ENCODE results near the gene DCC. TPM values are rescaled to one million over a fixed set of nuclear protein-coding genes. Genes with fewer than 3 reads are reported as not detected.

Gene DCC
- total and polyA plus RNA-seq, 2 experiments from 2014 or later: 0.27 to 0.38 TPM

DNA sequence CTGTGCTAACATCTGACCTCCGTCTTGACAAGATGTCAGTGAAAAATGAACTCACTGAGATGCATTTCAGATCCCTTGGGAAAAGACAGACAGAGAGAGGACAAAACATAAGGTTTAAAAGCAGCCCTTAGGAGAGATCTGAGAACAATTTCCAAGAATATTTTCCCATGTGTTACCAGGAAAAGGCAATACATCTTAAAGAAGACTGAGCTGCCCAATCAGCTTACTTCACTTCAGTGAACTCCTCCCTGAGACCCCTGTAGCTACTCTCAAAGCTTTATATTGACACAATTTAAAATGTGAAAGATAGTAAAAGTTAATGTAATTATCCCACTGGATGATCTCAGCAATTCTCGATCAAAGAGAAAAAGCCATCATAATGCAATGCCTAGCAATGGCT, 505.0 kb downstream of the DCC start:
- DNase-seq (ENCODE audit: low read depth in 1 of 2, low spot score in 1 of 2): no peak
- Histone ChIP-seq H3K36me3 (no peaks in the 10 kb centered on the region), H3K27ac (no peak overlapping the region), H3K9me3 (ENCODE audit: low read depth) (no peaks in the 10 kb centered on the region), H3K4me1 (ENCODE audit: low read depth) (no peaks in the 10 kb centered on the region), H3K27me3 (no peaks in the 10 kb centered on the region), H3K4me3 (no peak overlapping the region)
- TF ChIP-seq CTCF (IDR thresholded peaks at IDR 0.05; ENCODE audit: low read depth, low read length): no peak

GRCh38 chr18:52850031-52850560, 510.1 kb downstream of the DCC start:
- Histone ChIP-seq H3K27me3 (no peaks in the 10 kb centered on the region), H3K27ac (no peak overlapping the region), H3K4me3 (no peak overlapping the region), H3K4me1 (ENCODE audit: low read depth) (no peaks in the 10 kb centered on the region), H3K36me3 (no peaks in the 10 kb centered on the region), H3K9me3 (ENCODE audit: low read depth) (no peaks in the 10 kb centered on the region)
- no peak for DNase-seq (ENCODE audit: low read depth in 1 of 2, low spot score in 1 of 2)
- TF ChIP-seq CTCF (IDR thresholded peaks at IDR 0.05; ENCODE audit: low read depth, low read length): no peak

GRCh38 chr18:52861558-52861957, 521.6 kb downstream of the DCC start:
- no peak for TF ChIP-seq CTCF (IDR thresholded peaks at IDR 0.05; ENCODE audit: low read depth, low read length)

DNA sequence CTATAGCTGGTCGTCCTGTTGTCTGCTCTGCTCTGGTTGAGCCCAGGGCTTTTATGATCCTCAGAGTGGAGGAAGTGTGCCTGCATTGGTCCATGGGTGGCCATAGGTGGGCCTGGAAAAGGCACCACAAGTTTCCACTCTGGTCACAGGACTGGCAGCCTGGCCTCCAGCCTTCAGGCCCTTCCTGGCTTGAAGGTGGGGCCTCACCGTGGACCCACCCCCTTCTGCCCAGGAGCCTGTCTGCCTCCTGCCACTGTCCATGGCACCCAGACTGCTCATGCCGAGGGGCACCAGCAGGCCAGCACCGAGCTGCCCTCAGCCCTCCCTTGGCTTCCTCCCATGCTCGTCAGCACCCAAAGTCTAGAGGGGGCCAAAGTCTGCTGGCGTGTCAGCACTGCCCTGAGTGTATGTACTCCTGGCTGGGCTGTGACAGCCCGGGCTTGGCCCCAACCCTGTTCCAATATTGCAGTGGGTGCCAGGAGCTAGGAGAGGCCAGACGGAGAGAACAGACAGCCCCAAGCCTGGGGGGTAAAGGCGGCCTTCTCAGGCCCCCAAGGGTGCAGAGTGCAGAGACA, 529.4 kb downstream of the DCC start:
- Histone ChIP-seq H3K9me3 (ENCODE audit: low read depth) (no peaks in the 10 kb centered on the region), H3K27ac (no peak overlapping the region), H3K27me3 (no peaks in the 10 kb centered on the region), H3K4me1 (ENCODE audit: low read depth) (no peaks in the 10 kb centered on the region), H3K36me3 (no peaks in the 10 kb centered on the region), H3K4me3 (no peak overlapping the region)
- no peak for DNase-seq (ENCODE audit: low read depth in 1 of 2, low spot score in 1 of 2)
- no peak for TF ChIP-seq CTCF (IDR thresholded peaks at IDR 0.05; ENCODE audit: low read depth, low read length)

More at GRCh38 chr18:52861558-52861957, 521.6 kb downstream of the DCC start:
- no peak for DNase-seq (ENCODE audit: low read depth in 1 of 2, low spot score in 1 of 2)
- Histone ChIP-seq H3K4me3 (no peak overlapping the region), H3K27ac (no peak overlapping the region), H3K4me1 (ENCODE audit: low read depth) (no peaks in the 10 kb centered on the region), H3K36me3 (no peaks in the 10 kb centered on the region), H3K27me3 (no peaks in the 10 kb centered on the region), H3K9me3 (ENCODE audit: low read depth) (no peaks in the 10 kb centered on the region)

DNA sequence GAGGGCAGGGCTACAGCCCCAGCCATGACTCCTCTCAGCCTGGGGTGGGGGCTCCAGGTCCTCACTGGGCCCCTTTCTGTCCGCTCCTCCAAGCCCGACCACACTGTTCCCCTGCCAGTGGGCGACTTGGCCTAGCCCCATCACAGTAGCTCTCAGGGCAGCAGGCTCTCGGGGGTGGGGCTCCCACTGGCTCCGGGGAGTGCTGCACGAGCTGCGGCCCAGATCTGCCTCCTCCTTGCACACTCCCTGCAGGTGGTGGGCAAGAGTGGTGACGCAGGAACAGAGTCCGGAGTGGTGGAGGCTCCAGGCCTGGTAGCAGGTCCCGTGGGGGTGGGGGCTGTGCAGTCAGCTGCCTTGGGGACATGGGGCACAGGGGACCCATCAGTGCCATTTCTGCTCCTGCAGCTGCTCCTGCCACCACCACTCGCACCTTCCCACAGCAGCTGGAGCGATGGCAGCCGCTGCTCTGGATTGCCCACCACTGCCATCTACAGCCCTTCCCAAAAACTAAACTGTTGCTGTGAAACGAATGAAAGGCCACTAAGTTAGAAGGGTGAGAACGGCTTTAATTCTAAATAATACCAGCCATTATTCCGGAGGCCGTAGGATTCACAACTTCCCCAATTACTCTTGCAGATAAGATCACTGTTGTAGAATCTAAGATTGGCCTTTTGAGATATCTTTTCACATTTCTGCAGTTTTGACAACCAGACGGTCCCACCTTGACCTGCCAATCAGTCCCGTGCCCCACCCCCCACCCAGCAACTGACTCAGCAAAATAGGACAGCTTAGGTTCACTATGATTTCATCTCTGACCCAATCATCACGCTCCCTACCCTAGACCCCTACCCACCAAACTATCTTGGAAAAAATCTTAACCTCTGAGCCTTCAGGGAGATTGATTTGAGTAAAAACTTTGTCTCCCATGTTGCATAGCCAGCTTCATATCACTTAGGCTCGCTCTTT, 530.2 kb downstream of the DCC start:
- Histone ChIP-seq H3K27me3 (no peaks in the 10 kb centered on the region), H3K4me1 (ENCODE audit: low read depth) (no peaks in the 10 kb centered on the region), H3K9me3 (ENCODE audit: low read depth) (no peaks in the 10 kb centered on the region), H3K36me3 (no peaks in the 10 kb centered on the region), H3K27ac (no peak overlapping the region), H3K4me3 (no peak overlapping the region)
- no peak for TF ChIP-seq CTCF (IDR thresholded peaks at IDR 0.05; ENCODE audit: low read depth, low read length)
- DNase-seq (ENCODE audit: low read depth in 1 of 2, low spot score in 1 of 2): peak in 1 of 2 donors; percentile 46
